ENCODE measurements around the gene KCNG2.

KCNG2 gene

GRCh38 chr18:79754831-79755351 is 42.8 kb upstream of the KCNG2 start:
- POLR2A ChIA-PET: no interaction called here
- CTCF ChIA-PET: no interaction called here
- TF ChIP-seq ZNF626 (tag by site-specific recombination; IDR thresholded peaks at IDR 0.05) (no peak), ZNF777 (tag by site-specific recombination; IDR thresholded peaks at IDR 0.05; ENCODE audit: borderline replicate concordance) (no peak), ZNF549 (tag by site-specific recombination; IDR thresholded peaks at IDR 0.05) (no peak), ZNF416 (tag by site-specific recombination; IDR thresholded peaks at IDR 0.05) (no peak), ZNF426 (tag by site-specific recombination; IDR thresholded peaks at IDR 0.05) (no peak), ZNF184 (tag by site-specific recombination; IDR thresholded peaks at IDR 0.05) (no peak), SETDB1 (IDR thresholded peaks at IDR 0.05; ENCODE audit: insufficient read length, low read length) (no peak), ZNF560 (tag by site-specific recombination; IDR thresholded peaks at IDR 0.05; ENCODE audit: borderline replicate concordance) (no peak), OVOL3 (tag by site-specific recombination; IDR thresholded peaks at IDR 0.05) (no peak), ZNF529 (tag by site-specific recombination; IDR thresholded peaks at IDR 0.05; ENCODE audit: insufficient replicate concordance) (no peak), ZNF544 (tag by site-specific recombination; IDR thresholded peaks at IDR 0.05) (no peak), ZNF202 (tag by site-specific recombination; IDR thresholded peaks at IDR 0.05; ENCODE audit: borderline replicate concordance) (no peak), ZNF707 (tag by site-specific recombination; IDR thresholded peaks at IDR 0.05) (no peak), ZNF555 (tag by site-specific recombination; conservative IDR thresholded peaks at IDR 0.05) (no peak), ZFP3 (tag by site-specific recombination; IDR thresholded peaks at IDR 0.05; ENCODE audit: low read depth) (no peak), ZNF311 (tag by site-specific recombination; IDR thresholded peaks at IDR 0.05; ENCODE audit: borderline replicate concordance) (no peak), YY2 (tag by site-specific recombination; IDR thresholded peaks at IDR 0.05) (no peak), HOXC10 (CRISPR knock-in tag; IDR thresholded peaks at IDR 0.05) (no peak), ZNF488 (tag by site-specific recombination; IDR thresholded peaks at IDR 0.05) (no peak), HIC1 (tag by site-specific recombination; IDR thresholded peaks at IDR 0.05) (no peak)
- H3K36me3 ChIP-seq (ENCODE audit: control insufficient read depth in 2 of 2, insufficient read depth in 1 of 2, low read length in 2 of 2): peaks cover 0 to 19% of the 10 kb centered on the region in 2 experiments; a peak in 1 of 3 replicates
- no peak overlapping the region for H3K27ac ChIP-seq (ENCODE audit: extremely low read depth, low read depth, low read length)
- H3K4me3 ChIP-seq (ENCODE audit: low read depth, low read length): no peak overlapping the region
- H3K4me1 ChIP-seq (ENCODE audit: control insufficient read depth, insufficient read depth, low read length): no peaks in the 10 kb centered on the region
- H3K9me3 ChIP-seq (ENCODE audit: control insufficient read depth, insufficient read depth, low read depth, low read length): no peaks in the 10 kb centered on the region

- ChIA-PET CTCF (no interaction called here), POLR2A (no interaction called here)
- no peaks in the 10 kb centered on the region for H3K9me3 ChIP-seq (ENCODE audit: control insufficient read depth, insufficient read depth, low read depth, low read length)
- H3K36me3 ChIP-seq (ENCODE audit: control insufficient read depth in 2 of 2, insufficient read depth in 1 of 2, low read length in 2 of 2): peaks cover 0 to 19% of the 10 kb centered on the region in 2 experiments; a peak in 1 of 3 replicates
- no peaks in the 10 kb centered on the region for H3K4me1 ChIP-seq (ENCODE audit: control insufficient read depth, insufficient read depth, low read length)
- H3K27ac ChIP-seq (ENCODE audit: extremely low read depth, low read depth, low read length): no peak overlapping the region
- TF ChIP-seq ZSCAN23 (tag by site-specific recombination; IDR thresholded peaks at IDR 0.05): no peak
- TF ChIP-seq AEBP2 (tag by site-specific recombination; IDR thresholded peaks at IDR 0.05; ENCODE audit: borderline replicate concordance): no peak
- TF ChIP-seq ZNF521 (tag by site-specific recombination; IDR thresholded peaks at IDR 0.05): no peak
- TF ChIP-seq PRDM4 (tag by site-specific recombination; IDR thresholded peaks at IDR 0.05): no peak
- no peak for TF ChIP-seq ZNF266 (tag by site-specific recombination; IDR thresholded peaks at IDR 0.05; ENCODE audit: low read depth)
- H3K4me3 ChIP-seq (ENCODE audit: low read depth, low read length): no peak overlapping the region
Observed at GRCh38 chr18:79755496-79756142, 42.1 kb upstream of the KCNG2 start.
